HepG2 (cell line): ENCODE measurements around the gene CD46. TPM values are rescaled to one million over a fixed set of nuclear protein-coding genes. Genes with fewer than 3 reads are reported as not detected.
A peak's percentile ranks its signal among the peaks of the same experiment; 100 is the strongest.

Source experiments
- ATAC-seq: fragments of 200-7000 bp; cut with Tn5 transposase; 3 replicates; pipeline ENCODE4 v1.9.1; 2020; ENCODE audit warnings: mild to moderate bottlenecking, moderate library complexity
- BruUV-seq: library from RNA; stranded (reverse); fragments of 400-500 nt; replicated peaks from 2 replicates; lab custom pipeline; 2021; lab: Mats Ljungman, UMichigan
- CTCF ChIA-PET: fragments of 300-600 bp; formaldehyde crosslinking; extraction: SDS; loops from one replicate; lab custom pipeline; 2021; ENCODE audit warnings: low total read pairs, inconsistent platforms, low intra/inter-chr PET ratio; lab: Yijun Ruan, JAX
- POLR2A ChIA-PET: fragments of 350-600 bp; sonication (Branson Sonifier 250); formaldehyde crosslinking; loops from one replicate; lab custom pipeline; 2020; ENCODE audit warnings: antibody characterized with exemption, inconsistent platforms; lab: Yijun Ruan, JAX
- DNase-seq: peaks from one replicate; pipeline ENCODE4 v3.0.0-alpha.2; 2015; ENCODE audit warnings: low spot score
- FAIRE-seq: peaks from 3 replicates; lab custom pipeline; 2011; peaks lifted over from hg19 to GRCh38; lab: Jason Lieb, UNC
- H2AFZ ChIP-seq: one replicate; pipeline ENCODE4 v1.6.1; 2011; ENCODE audit warnings: low read length, inconsistent platforms
- H3K27ac ChIP-seq: fragments of 300-600 bp; 3 replicates; pipeline ENCODE4 v1.8.0; 2011; ENCODE audit warnings: mixed run types, mild to moderate bottlenecking, mixed read lengths, low read length, inconsistent platforms; ENCODE audit not compliant: insufficient read depth; ENCODE audit errors: extremely low read length
- H3K27me3 ChIP-seq, 2 experiments: fragments of 200-600 bp in 1 of 2; 2 replicates in 1 of 2; 3 replicates in 1 of 2; pipeline versions ENCODE4 v1.6.0 to v1.8.0; 2011; ENCODE audit warnings: low read length in 2 of 2, mild to moderate bottlenecking in 2 of 2, moderate library complexity in 2 of 2, inconsistent platforms in 1 of 2; ENCODE audit not compliant: insufficient read depth in 2 of 2, control insufficient read depth in 1 of 2
- H3K36me3 ChIP-seq, 2 experiments: fragments of 200-600 bp in 1 of 2; replicated peaks in 1 of 2; 2 replicates in 1 of 2; 3 replicates in 1 of 2; pipeline versions ENCODE4 v1.5.1 to v1.8.0; 2011; ENCODE audit warnings: low read length in 2 of 2, inconsistent platforms in 1 of 2; ENCODE audit not compliant: insufficient read depth in 2 of 2, control insufficient read depth in 1 of 2
- H3K4me1 ChIP-seq: 2 replicates; pipeline ENCODE4 v1.5.1; 2012; ENCODE audit warnings: low read length, inconsistent platforms; ENCODE audit not compliant: insufficient read depth
- H3K4me2 ChIP-seq: 2 replicates; pipeline ENCODE4 v1.6.0; 2011; ENCODE audit warnings: low read depth, low read length, inconsistent platforms
- H3K4me3 ChIP-seq, 3 experiments: fragments of 200-600 bp in 1 of 3; sonication (generic), shearing (Covaris generic) in 1 of 3; replicated peaks in 1 of 3; 2 replicates each; pipeline ENCODE4 v1.5.1; 2011 to 2016; ENCODE audit warnings: low read length in 3 of 3, inconsistent platforms in 2 of 3, low read depth in 2 of 3, mild to moderate bottlenecking in 2 of 3, control low read depth in 1 of 3, mixed read lengths in 1 of 3; ENCODE audit not compliant: insufficient read depth in 1 of 3
- H3K79me2 ChIP-seq: one replicate; pipeline ENCODE4 v1.6.1; 2011; ENCODE audit warnings: low read length, inconsistent platforms; ENCODE audit not compliant: insufficient read depth
- H3K9ac ChIP-seq: 2 replicates; pipeline ENCODE4 v1.6.0; 2011; ENCODE audit warnings: mild to moderate bottlenecking, low read depth, low read length, inconsistent platforms; ENCODE audit not compliant: insufficient read depth
- H3K9me3 ChIP-seq: 2 replicates; pipeline ENCODE4 v1.5.1; 2012; ENCODE audit warnings: mild to moderate bottlenecking, low read length
- H4K20me1 ChIP-seq: 2 replicates; pipeline ENCODE4 v1.6.0; 2011; ENCODE audit warnings: inconsistent platforms, mild to moderate bottlenecking, low read length, moderate library complexity; ENCODE audit not compliant: insufficient read depth
- BCL6 ChIP-seq: IDR thresholded peaks from 2 replicates; pipeline ENCODE4 v1.6.1; 2016; ENCODE audit warnings: missing genetic modification reagents, missing compliant biosample characterization
- CBX2 ChIP-seq, 2 experiments: fragments of 200-600 bp in 1 of 2; sonication (generic); formaldehyde crosslinking in 1 of 2; IDR thresholded peaks; 2 replicates each; pipeline versions ENCODE4 v1.7.0 to v1.8.1; 2018 to 2022; ENCODE audit warnings: low read depth in 2 of 2, low read length in 1 of 2, mild to moderate bottlenecking in 1 of 2, missing genetic modification reagents in 1 of 2
- EED ChIP-seq: sonication (generic); formaldehyde crosslinking; IDR thresholded peaks from 2 replicates; pipeline ENCODE4 v1.5.0; 2020; ENCODE audit warnings: mild to moderate bottlenecking, missing genetic modification reagents
- HMGXB4 ChIP-seq, 2 experiments: sonication (generic) in 1 of 2; formaldehyde crosslinking in 1 of 2; IDR thresholded peaks; 2 replicates each; pipeline versions ENCODE4 v1.4.0 to v1.6.1; 2018 to 2020; ENCODE audit warnings: missing genetic modification reagents in 2 of 2, borderline replicate concordance in 1 of 2, low read depth in 1 of 2, mild to moderate bottlenecking in 1 of 2, missing biosample characterization in 1 of 2
- MNT ChIP-seq: fragments of 450-650 bp; IDR thresholded peaks from 2 replicates; pipeline ENCODE4 v1.6.1; 2016
- MYC ChIP-seq: sonication (generic); formaldehyde crosslinking; IDR thresholded peaks from 2 replicates; pipeline ENCODE4 v1.9.0; 2021; ENCODE audit warnings: missing genetic modification reagents, borderline replicate concordance
- POGZ ChIP-seq: sonication (generic); formaldehyde crosslinking; IDR thresholded peaks from 2 replicates; pipeline ENCODE4 v1.4.0; 2020; ENCODE audit warnings: mild to moderate bottlenecking, missing genetic modification reagents
- RAD51 ChIP-seq: fragments of 450-650 bp; IDR thresholded peaks from 2 replicates; pipeline ENCODE4 v1.6.1; 2016; ENCODE audit warnings: borderline replicate concordance
- RARG ChIP-seq: sonication (generic); formaldehyde crosslinking; IDR thresholded peaks from 2 replicates; pipeline ENCODE4 v1.4.0; 2020; ENCODE audit warnings: low read depth, mild to moderate bottlenecking, missing genetic modification reagents
- SALL1 ChIP-seq: sonication (generic); formaldehyde crosslinking; IDR thresholded peaks from 2 replicates; pipeline ENCODE4 v1.8.0; 2022; ENCODE audit warnings: mild to moderate bottlenecking, missing genetic modification reagents
- SKIL ChIP-seq: sonication (generic); formaldehyde crosslinking; IDR thresholded peaks from 2 replicates; pipeline ENCODE4 v1.8.0; 2022; ENCODE audit warnings: missing genetic modification reagents, mild to moderate bottlenecking, moderate library complexity, borderline replicate concordance
- USF2 ChIP-seq, 2 experiments: sonication (generic) in 1 of 2; formaldehyde crosslinking in 1 of 2; IDR thresholded peaks; 2 replicates each; pipeline versions ENCODE4 v1.5.1 to v1.6.1; 2011 to 2020; ENCODE audit warnings: borderline replicate concordance in 1 of 2, low read depth in 1 of 2, low read length in 1 of 2, mild to moderate bottlenecking in 1 of 2, missing genetic modification reagents in 1 of 2, moderate library complexity in 1 of 2
- ZFP36 ChIP-seq: fragments of 150-350 bp; IDR thresholded peaks from 2 replicates; pipeline ENCODE4 v1.6.1; 2018; ENCODE audit warnings: borderline replicate concordance, low read length, low read depth; ENCODE audit not compliant: partially characterized antibody
- WGBS: methylation state at CpG from one replicate; pipeline ENCODE4 v1.1.6; 2017; ENCODE audit warnings: low lambda C conversion rate; 5-methylcytosine and 5-hydroxymethylcytosine counted together
- in situ Hi-C: cut with HindIII; loops from 2 replicates; pipeline ENCODE4 v1.10.0; 2017; ENCODE audit warnings: low pct_unique_long_range_greater_than_20kb; ENCODE audit not compliant: extremely low pct_ligation_motif_present
- intact Hi-C: fragments of 100-400 bp; cut with micrococcal nuclease; formaldehyde crosslinking; loops from one replicate; pipeline ENCODE4 v1.10.0; 2022; ENCODE audit not compliant: unreplicated experiment
- polyA plus RNA-seq, 8 experiments: library from polyadenylated mRNA; depleted of rRNA in 3 of 8; stranded (reverse) in 7 of 8; unstranded in 1 of 8; fragments of >200 nt; fragmentation: Illumina TruSeq in 4 of 8; extraction: Trizol in 4 of 8; gene quantifications; 2 replicates each; pipeline versions ENCODE4 v1.2.1 to v1.2.3, GENCODE V29; 2011 to 2016; ENCODE audit warnings: low read depth in 4 of 8, missing spikeins in 1 of 8, mixed read lengths in 1 of 8; ENCODE audit not compliant: insufficient read depth in 1 of 8
- total RNA-seq, 5 experiments: library from RNA; depleted of rRNA; stranded (reverse); fragments of >200 nt; fragmentation: Illumina TruSeq; extraction: Trizol; gene quantifications; 2 replicates each; pipeline ENCODE4 v1.2.3, GENCODE V29; 2016; ENCODE audit warnings: low read depth in 1 of 5

The CD46 gene
- total and polyA plus RNA-seq, 2 of the 13 experiments (the other 11 are each of a cell fraction or from before 2014, with no cell fraction given): 130 to 277 TPM

- Histone ChIP-seq H3K9me3 (no peaks in the 10 kb centered on the region), H3K9ac (no peak overlapping the region), H3K79me2 (no peaks in the 10 kb centered on the region), H3K27me3 (no peaks in the 10 kb centered on the region), H3K36me3 (peaks cover 24 to 74% of the 10 kb centered on the region in 2 experiments), H3K27ac (no peak overlapping the region), H3K4me1 (peaks cover 5% of the 10 kb centered on the region), H3K4me3 (no peak overlapping the region), H3K4me2 (no peak overlapping the region), H2AFZ (no peak overlapping the region), H4K20me1 (no peaks in the 10 kb centered on the region)
- intact Hi-C loops: loop anchor here (1.0 to 5.0 kb wide), 2 partner anchors 64 to 150 kb away; no protein-coding TSS in a partner anchor
- DNase-seq: peak; percentile 64
- in situ Hi-C loops: no loop called here
- peak; percentile 94 for ATAC-seq
- BruUV-seq: no TSS peak
- FAIRE-seq: peak; percentile 73
- WGBS: 79% methylated on average over 14 of the region's 16 CpGs
- POLR2A ChIA-PET: interaction anchor here (1.2 kb wide), 2 partner anchors 15 to 59 kb away, joined by 3 to 14 read pairs; no protein-coding TSS in a partner anchor
- CTCF ChIA-PET: interaction anchor here (1.4 to 1.6 kb wide), 3 partner anchors 56 to 151 kb away, joined by 5 to 9 read pairs (median 6); no protein-coding TSS in a partner anchor
- TF ChIP-seq RARG (CRISPR knock-in tag): no peak
- TF ChIP-seq CBX2 (IDR thresholded peaks at IDR 0.05; ENCODE audit: low read depth, low read length): no peak
- TF ChIP-seq CBX2 (CRISPR knock-in tag; IDR thresholded peaks at IDR 0.05; ENCODE audit: low read depth): no peak
- peak; percentile 47; the same call in 1 of the 2 replicates for TF ChIP-seq USF2 (IDR thresholded peaks at IDR 0.05; ENCODE audit: low read depth, low read length)
- TF ChIP-seq USF2 (CRISPR knock-in tag; IDR thresholded peaks at IDR 0.05; ENCODE audit: borderline replicate concordance): peak; percentile 63; the same call in 1 of the 2 replicates
- 0 out of 4 replicates have a peak, but pooled peaks have one; percentile 35 to 57 for TF ChIP-seq HMGXB4 (CRISPR knock-in tag; IDR thresholded peaks at IDR 0.05; ENCODE audit: borderline replicate concordance in 1 of 2, low read depth in 1 of 2)
- TF ChIP-seq POGZ (CRISPR knock-in tag): peak; percentile 86
- TF ChIP-seq BCL6 (CRISPR knock-in tag): no peak
- TF ChIP-seq RAD51: 0 out of 2 replicates have a peak, but pooled peaks have one; percentile 6
- TF ChIP-seq MYC (CRISPR knock-in tag): peak; percentile 42; the same call in 1 of the 2 replicates
- peak; percentile 42; the same call in 1 of the 2 replicates for TF ChIP-seq MNT
- no peak for TF ChIP-seq SKIL (CRISPR knock-in tag)
- no peak for TF ChIP-seq ZFP36
- peak; percentile 47; the same call in 1 of the 2 replicates for TF ChIP-seq EED (CRISPR knock-in tag)
- TF ChIP-seq SALL1 (CRISPR knock-in tag): peak; percentile 22; the same call in 1 of the 2 replicates
Measured at GRCh38 chr1:207811920-207812720, 60.3 kb downstream of the CD46 start.
